Bronchial epithelial cell (primary cell): ENCODE data around the gene MT1X. TPM values are rescaled to one million over a fixed set of nuclear protein-coding genes. Genes with fewer than 3 reads are reported as not detected.

Source experiments
- DNase-seq: peaks from one replicate; pipeline ENCODE4 v3.0.0-alpha.2; 2010; ENCODE audit warnings: low read depth
- FAIRE-seq: peaks from 2 replicates; lab custom pipeline; 2011; peaks lifted over from hg19 to GRCh38; lab: Jason Lieb, UNC
- H3K27me3 ChIP-seq: 2 replicates; pipeline ENCODE4 v1.5.1; 2011; ENCODE audit warnings: low read length; ENCODE audit not compliant: control insufficient read depth, insufficient read depth
- H3K36me3 ChIP-seq: 2 replicates; pipeline ENCODE4 v1.5.1; 2011; ENCODE audit warnings: low read length; ENCODE audit not compliant: control insufficient read depth, insufficient read depth
- H3K4me3 ChIP-seq: 2 replicates; pipeline ENCODE4 v1.5.1; 2011; ENCODE audit warnings: mild to moderate bottlenecking, low read depth, low read length, control low read depth
- CTCF ChIP-seq: IDR thresholded peaks from 2 replicates; pipeline ENCODE4 v1.5.1; 2011; ENCODE audit warnings: mild to moderate bottlenecking, moderate library complexity, low read length, control low read depth, inconsistent platforms; ENCODE audit not compliant: insufficient read depth, severe bottlenecking
- total RNA-seq: library from RNA; depleted of rRNA; stranded (reverse); fragments of >200 nt; gene quantifications from 2 replicates; pipeline ENCODE4 v1.2.1, GENCODE V29; 2014

Gene MT1X
- total RNA-seq, 1 donor from 2014 or later, result 212 TPM

GRCh38 chr16:56679818-56680217 lies 2.5 kb upstream of the MT1X start:
- no peak for TF ChIP-seq CTCF
- no peaks in the 10 kb centered on the region for H3K27me3 ChIP-seq
- no peak for FAIRE-seq
- peaks cover 8% of the 10 kb centered on the region for H3K36me3 ChIP-seq
- H3K4me3 ChIP-seq, result no peak overlapping the region
- DNase-seq, result peak; percentile 54

- TF ChIP-seq CTCF, result no peak
- Histone ChIP-seq H3K36me3 (peaks cover 9% of the 10 kb centered on the region), H3K4me3 (peak overlapping the region; percentile 95), H3K27me3 (no peaks in the 10 kb centered on the region)
- DNase-seq (no peak), FAIRE-seq (no peak)
Measured at GRCh38 chr16:56682703-56683397, 580 bp downstream of the MT1X start.

- H3K4me3 ChIP-seq, result peak overlapping the region; percentile 95
- DNase-seq, result no peak
- FAIRE-seq, result no peak
Measured at GRCh38 chr16:56683424-56684172, 1.3 kb downstream of the MT1X start.

GRCh38 chr16:56684256-56684925 lies 2.1 kb downstream of the MT1X start:
- DNase-seq, result peak; percentile 33
- Histone ChIP-seq H3K36me3 (peaks cover 9% of the 10 kb centered on the region), H3K27me3 (no peaks in the 10 kb centered on the region), H3K4me3 (peak overlapping the region; percentile 95)
- no peak for TF ChIP-seq CTCF
- no peak for FAIRE-seq

More at GRCh38 chr16:56683424-56684172, 1.3 kb downstream of the MT1X start:
- no peak for TF ChIP-seq CTCF
- no peaks in the 10 kb centered on the region for H3K27me3 ChIP-seq
- peaks cover 9% of the 10 kb centered on the region for H3K36me3 ChIP-seq

- peak; percentile 77 for FAIRE-seq
- peaks cover 9% of the 10 kb centered on the region for H3K36me3 ChIP-seq
- DNase-seq, result peak; percentile 37
- no peaks in the 10 kb centered on the region for H3K27me3 ChIP-seq
- no peak for TF ChIP-seq CTCF
- H3K4me3 ChIP-seq, result no peak overlapping the region
Measured at GRCh38 chr16:56684926-56685590, 2.8 kb downstream of the MT1X start.
